HepG2 (cell line): Measurements from ENCODE around the gene BCAS1. TPM values are rescaled to one million over a fixed set of nuclear protein-coding genes. Genes with fewer than 3 reads are reported as not detected.

Experiments used
- ATAC-seq: fragments of 200-7000 bp; cut with Tn5 transposase; 3 replicates; pipeline ENCODE4 v1.9.1; 2020; ENCODE audit warnings: mild to moderate bottlenecking, moderate library complexity
- BruUV-seq: library from RNA; stranded (reverse); fragments of 400-500 nt; replicated peaks from 2 replicates; lab custom pipeline; 2021; lab: Mats Ljungman, UMichigan
- CTCF ChIA-PET: fragments of 300-600 bp; formaldehyde crosslinking; extraction: SDS; loops from one replicate; lab custom pipeline; 2021; ENCODE audit warnings: low total read pairs, inconsistent platforms, low intra/inter-chr PET ratio; lab: Yijun Ruan, JAX
- POLR2A ChIA-PET: fragments of 350-600 bp; sonication (Branson Sonifier 250); formaldehyde crosslinking; loops from one replicate; lab custom pipeline; 2020; ENCODE audit warnings: antibody characterized with exemption, inconsistent platforms; lab: Yijun Ruan, JAX
- DNase-seq: peaks from one replicate; pipeline ENCODE4 v3.0.0-alpha.2; 2015; ENCODE audit warnings: low spot score
- FAIRE-seq: peaks from 3 replicates; lab custom pipeline; 2011; peaks lifted over from hg19 to GRCh38; lab: Jason Lieb, UNC
- H2AFZ ChIP-seq: one replicate; pipeline ENCODE4 v1.6.1; 2011; ENCODE audit warnings: low read length, inconsistent platforms
- H3K27ac ChIP-seq: fragments of 300-600 bp; 3 replicates; pipeline ENCODE4 v1.8.0; 2011; ENCODE audit warnings: mixed run types, mild to moderate bottlenecking, mixed read lengths, low read length, inconsistent platforms; ENCODE audit not compliant: insufficient read depth; ENCODE audit errors: extremely low read length
- H3K27me3 ChIP-seq, 2 experiments: fragments of 200-600 bp in 1 of 2; 2 replicates in 1 of 2; 3 replicates in 1 of 2; pipeline versions ENCODE4 v1.6.0 to v1.8.0; 2011; ENCODE audit warnings: low read length in 2 of 2, mild to moderate bottlenecking in 2 of 2, moderate library complexity in 2 of 2, inconsistent platforms in 1 of 2; ENCODE audit not compliant: insufficient read depth in 2 of 2, control insufficient read depth in 1 of 2
- H3K36me3 ChIP-seq, 2 experiments: fragments of 200-600 bp in 1 of 2; replicated peaks in 1 of 2; 2 replicates in 1 of 2; 3 replicates in 1 of 2; pipeline versions ENCODE4 v1.5.1 to v1.8.0; 2011; ENCODE audit warnings: low read length in 2 of 2, inconsistent platforms in 1 of 2; ENCODE audit not compliant: insufficient read depth in 2 of 2, control insufficient read depth in 1 of 2
- H3K4me1 ChIP-seq: 2 replicates; pipeline ENCODE4 v1.5.1; 2012; ENCODE audit warnings: low read length, inconsistent platforms; ENCODE audit not compliant: insufficient read depth
- H3K4me2 ChIP-seq: 2 replicates; pipeline ENCODE4 v1.6.0; 2011; ENCODE audit warnings: low read depth, low read length, inconsistent platforms
- H3K4me3 ChIP-seq, 3 experiments: fragments of 200-600 bp in 1 of 3; sonication (generic), shearing (Covaris generic) in 1 of 3; replicated peaks in 1 of 3; 2 replicates each; pipeline ENCODE4 v1.5.1; 2011 to 2016; ENCODE audit warnings: low read length in 3 of 3, inconsistent platforms in 2 of 3, low read depth in 2 of 3, mild to moderate bottlenecking in 2 of 3, control low read depth in 1 of 3, mixed read lengths in 1 of 3; ENCODE audit not compliant: insufficient read depth in 1 of 3
- H3K79me2 ChIP-seq: one replicate; pipeline ENCODE4 v1.6.1; 2011; ENCODE audit warnings: low read length, inconsistent platforms; ENCODE audit not compliant: insufficient read depth
- H3K9ac ChIP-seq: 2 replicates; pipeline ENCODE4 v1.6.0; 2011; ENCODE audit warnings: mild to moderate bottlenecking, low read depth, low read length, inconsistent platforms; ENCODE audit not compliant: insufficient read depth
- H3K9me3 ChIP-seq: 2 replicates; pipeline ENCODE4 v1.5.1; 2012; ENCODE audit warnings: mild to moderate bottlenecking, low read length
- H4K20me1 ChIP-seq: 2 replicates; pipeline ENCODE4 v1.6.0; 2011; ENCODE audit warnings: inconsistent platforms, mild to moderate bottlenecking, low read length, moderate library complexity; ENCODE audit not compliant: insufficient read depth
- ARNT ChIP-seq: fragments of 450-650 bp; IDR thresholded peaks from 2 replicates; pipeline ENCODE4 v1.6.1; 2017
- CREM ChIP-seq, 2 experiments: sonication (generic) in 1 of 2; formaldehyde crosslinking in 1 of 2; IDR thresholded peaks; 2 replicates each; pipeline versions ENCODE4 v1.4.0 to v1.6.1; 2016 to 2020; ENCODE audit warnings: antibody characterized with exemption in 1 of 2, mild to moderate bottlenecking in 1 of 2, missing genetic modification reagents in 1 of 2
- DPF2 ChIP-seq: sonication (generic); formaldehyde crosslinking; IDR thresholded peaks from 2 replicates; pipeline ENCODE4 v1.4.0; 2020; ENCODE audit warnings: mild to moderate bottlenecking, low read depth, missing genetic modification reagents, borderline replicate concordance
- HINFP ChIP-seq: sonication (generic); formaldehyde crosslinking; IDR thresholded peaks from 2 replicates; pipeline ENCODE4 v1.4.0; 2020; ENCODE audit warnings: low read depth, mild to moderate bottlenecking, missing genetic modification reagents
- MZF1 ChIP-seq: sonication (generic); formaldehyde crosslinking; IDR thresholded peaks from 2 replicates; pipeline ENCODE4 v1.8.1; 2023; ENCODE audit warnings: mild to moderate bottlenecking, missing genetic modification reagents, borderline replicate concordance
- SNRNP70 ChIP-seq: fragments of 200-400 bp; formaldehyde crosslinking; IDR thresholded peaks from 2 replicates; pipeline ENCODE4 v1.6.1; 2017; ENCODE audit warnings: mild to moderate bottlenecking, low read depth, low read length, moderate library complexity
- WGBS: methylation state at CpG from one replicate; pipeline ENCODE4 v1.1.6; 2017; ENCODE audit warnings: low lambda C conversion rate; 5-methylcytosine and 5-hydroxymethylcytosine counted together
- in situ Hi-C: cut with HindIII; loops from 2 replicates; pipeline ENCODE4 v1.10.0; 2017; ENCODE audit warnings: low pct_unique_long_range_greater_than_20kb; ENCODE audit not compliant: extremely low pct_ligation_motif_present
- intact Hi-C: fragments of 100-400 bp; cut with micrococcal nuclease; formaldehyde crosslinking; loops from one replicate; pipeline ENCODE4 v1.10.0; 2022; ENCODE audit not compliant: unreplicated experiment
- polyA plus RNA-seq, 8 experiments: library from polyadenylated mRNA; depleted of rRNA in 3 of 8; stranded (reverse) in 7 of 8; unstranded in 1 of 8; fragments of >200 nt; fragmentation: Illumina TruSeq in 4 of 8; extraction: Trizol in 4 of 8; gene quantifications; 2 replicates each; pipeline versions ENCODE4 v1.2.1 to v1.2.3, GENCODE V29; 2011 to 2016; ENCODE audit warnings: low read depth in 4 of 8, missing spikeins in 1 of 8, mixed read lengths in 1 of 8; ENCODE audit not compliant: insufficient read depth in 1 of 8
- total RNA-seq, 5 experiments: library from RNA; depleted of rRNA; stranded (reverse); fragments of >200 nt; fragmentation: Illumina TruSeq; extraction: Trizol; gene quantifications; 2 replicates each; pipeline ENCODE4 v1.2.3, GENCODE V29; 2016; ENCODE audit warnings: low read depth in 1 of 5

Gene BCAS1
- total and polyA plus RNA-seq, 2 of the 13 experiments (the other 11 are each of a cell fraction or from before 2014, with no cell fraction given): 0.55 to 0.91 TPM

DNA sequence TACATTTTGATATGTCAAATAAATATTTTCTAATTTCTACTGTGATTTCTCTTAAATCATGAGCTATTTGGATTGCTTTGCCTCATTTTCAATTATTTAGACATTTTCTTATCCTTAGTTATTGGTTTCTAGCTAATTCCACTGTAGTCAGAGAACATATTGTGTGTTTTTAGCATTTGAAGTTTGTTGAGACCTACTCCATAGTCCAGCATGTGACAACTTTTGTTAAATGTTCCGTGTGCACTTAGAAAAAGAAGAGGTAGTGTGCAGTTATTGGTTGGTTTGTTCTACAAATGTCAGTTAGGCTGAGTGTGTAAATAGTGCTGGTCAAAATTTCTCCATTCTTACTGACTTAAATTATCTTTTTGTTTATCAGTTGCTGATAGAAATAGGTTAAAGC lies 138.8 kb downstream of the BCAS1 start:
- no peaks in the 10 kb centered on the region for H3K9me3 ChIP-seq
- in situ Hi-C loops: no loop called here
- no peak overlapping the region for H3K4me3 ChIP-seq
- H2AFZ ChIP-seq: no peak overlapping the region
- TF ChIP-seq CREM (IDR thresholded peaks at IDR 0.05) (0 out of 2 replicates have a peak, but pooled peaks have one; percentile 13), CREM (CRISPR knock-in tag; IDR thresholded peaks at IDR 0.05) (no peak), SNRNP70 (no peak), ARNT (no peak), HINFP (no peak), MZF1 (CRISPR knock-in tag) (no peak), DPF2 (no peak)
- ChIA-PET CTCF (no interaction called here), POLR2A (interaction anchor here (1.3 kb wide), 1 partner anchor 337 kb away, joined by 5 read pairs; the partner anchor contains the start of gene ZNF217)
- intact Hi-C loops: no loop called here
- no peak overlapping the region for H3K27ac ChIP-seq
- no peak for DNase-seq
- WGBS: 7% methylated on average over 1 of the region's 1 CpG
- no TSS peak for BruUV-seq
- H3K9ac ChIP-seq: no peak overlapping the region
- no peak overlapping the region for H3K4me2 ChIP-seq
- H3K4me1 ChIP-seq: peaks cover 36% of the 10 kb centered on the region
- ATAC-seq: no peak
- H3K36me3 ChIP-seq: no peaks in the 10 kb centered on the region
- peaks cover 0 to 10% of the 10 kb centered on the region in 2 experiments; a peak in 1 of 5 replicates for H3K27me3 ChIP-seq
- H4K20me1 ChIP-seq: no peaks in the 10 kb centered on the region
- no peak for FAIRE-seq
- H3K79me2 ChIP-seq: no peaks in the 10 kb centered on the region
